ENCODE measurements around the gene NFKBIA. TPM values are rescaled to one million over a fixed set of nuclear protein-coding genes. Genes with fewer than 3 reads are reported as not detected.

The NFKBIA gene
- total and polyA plus RNA-seq, 2 of the 8 experiments (the other 6 are each of a cell fraction or from before 2014, with no cell fraction given), result 25.9 to 49.7 TPM

- TF ChIP-seq POU5F1 (IDR thresholded peaks at IDR 0.05; ENCODE audit: low read depth, low read length) (no peak), BCL11A (IDR thresholded peaks at IDR 0.05; ENCODE audit: low read depth in 2 of 2, low read length in 2 of 2) (no peak), KDM4A (IDR thresholded peaks at IDR 0.05; ENCODE audit: low read depth, low read length, severe bottlenecking) (no peak), CREB1 (IDR thresholded peaks at IDR 0.05) (no peak), TEAD4 (IDR thresholded peaks at IDR 0.05; ENCODE audit: low read depth, low read length) (no peak), SIRT6 (IDR thresholded peaks at IDR 0.05; ENCODE audit: low read length) (no peak), ATF2 (IDR thresholded peaks at IDR 0.05; ENCODE audit: low read length) (no peak), POLR2AphosphoS5 (IDR thresholded peaks at IDR 0.05; ENCODE audit: low read depth, low read length) (no peak)
- no peaks in the 10 kb centered on the region for H3K79me1 ChIP-seq (ENCODE audit: low read depth, low read length)
- no peaks in the 10 kb centered on the region for H3K9me3 ChIP-seq (ENCODE audit: insufficient read depth in 2 of 2, low read depth in 1 of 2, low read length in 1 of 2)
- H3K27me3 ChIP-seq (replicated peaks in 1 of 4; ENCODE audit: control insufficient read depth in 3 of 4, extremely low read depth in 1 of 4, insufficient read depth in 3 of 4, low read length in 3 of 4), result no peaks in the 10 kb centered on the region
- no peak overlapping the region for H3K4me2 ChIP-seq (ENCODE audit: insufficient read depth in 1 of 2, low read depth in 2 of 2, low read length in 2 of 2)
- H3K4ac ChIP-seq (replicated peaks; ENCODE audit: insufficient read length, low read depth, low read length), result no peak overlapping the region
- no peak overlapping the region for H2AFZ ChIP-seq (ENCODE audit: low read length)
- H3K14ac ChIP-seq (ENCODE audit: insufficient read length), result no peak overlapping the region
- H2BK120ac ChIP-seq (replicated peaks; ENCODE audit: low read depth, low read length), result no peak overlapping the region
- ChIA-PET POLR2A (ENCODE audit: partially characterized antibody) (interaction anchor here (6.7 kb wide), 1 partner anchor 14 kb away, joined by 34 read pairs; the partner anchor contains the start of gene NFKBIA), CTCF (ENCODE audit: partially characterized antibody) (interaction anchor here (1.0 to 14.2 kb wide), 2 partner anchors 193 to 275 kb away, joined by 4 to 198 read pairs; no protein-coding TSS in a partner anchor)
- no peak overlapping the region for H3K27ac ChIP-seq (ENCODE audit: low read depth, low read length)
- H3K23me2 ChIP-seq (ENCODE audit: low read depth, low read length), result no peaks in the 10 kb centered on the region
- no peak overlapping the region for H2BK15ac ChIP-seq (ENCODE audit: low read length)
- H3K18ac ChIP-seq (ENCODE audit: extremely low read depth, low read length), result no peak overlapping the region
- no peaks in the 10 kb centered on the region for H3K79me2 ChIP-seq (ENCODE audit: control insufficient read depth in 1 of 2, insufficient read depth in 2 of 2, low read length in 2 of 2)
- H3K4me1 ChIP-seq (replicated peaks in 1 of 4; ENCODE audit: control insufficient read depth in 3 of 4, insufficient read depth in 4 of 4, low read length in 3 of 4), result peaks cover 0 to 7% (median 2%) of the 10 kb centered on the region in 4 experiments; a peak in 5 of 7 replicates
- H4K5ac ChIP-seq (ENCODE audit: insufficient read length, low read depth, low read length), result no peak overlapping the region
- H4K20me1 ChIP-seq (replicated peaks in 1 of 2; ENCODE audit: control insufficient read depth in 1 of 2, insufficient read depth in 2 of 2, low read length in 2 of 2), result no peaks in the 10 kb centered on the region
- H2AK5ac ChIP-seq (ENCODE audit: low read depth, low read length), result no peak overlapping the region
- no peak overlapping the region for H4K8ac ChIP-seq (ENCODE audit: extremely low read depth, insufficient read depth, low read length)
- H2BK5ac ChIP-seq (ENCODE audit: low read depth, low read length), result no peak overlapping the region
- DNase-seq (ENCODE audit: low read depth in 1 of 2, low spot score in 2 of 2), result no peak
- H4K91ac ChIP-seq (replicated peaks; ENCODE audit: insufficient read length, low read length), result no peak overlapping the region
- no peak overlapping the region for H3K9ac ChIP-seq (replicated peaks in 1 of 4; ENCODE audit: extremely low read depth in 1 of 4, low read depth in 3 of 4, low read length in 3 of 4)
- FAIRE-seq, result no peak
- no peak overlapping the region for H2BK12ac ChIP-seq (ENCODE audit: low read depth, low read length)
- H3K36me3 ChIP-seq (ENCODE audit: control insufficient read depth in 2 of 4, insufficient read depth in 4 of 4, low read length in 3 of 4), result no peaks in the 10 kb centered on the region
- WGBS, 2 experiments (ENCODE audit: extremely low coverage in 1 of 2, insufficient coverage in 1 of 2, insufficient read length in 1 of 2, insufficient replicate concordance in 2 of 2, low coverage in 1 of 2, low lambda C conversion rate in 2 of 2, missing lambda C conversion rate in 1 of 2), result 89% methylated on average over 2 of the region's 2 CpGs; no CpG with 5 or more reads in 1 of the 2 experiments
- H3K56ac ChIP-seq (replicated peaks; ENCODE audit: insufficient read length, low read depth, low read length), result no peak overlapping the region
- H2BK20ac ChIP-seq (ENCODE audit: low read length), result no peak overlapping the region
- no peak overlapping the region for H3K23ac ChIP-seq (ENCODE audit: insufficient read length)
- H3K4me3 ChIP-seq (ENCODE audit: extremely low read depth in 1 of 4, insufficient read depth in 2 of 4, low read depth in 3 of 4, low read length in 4 of 4), result no peak overlapping the region
These were observed 13.5 kb upstream of the NFKBIA start for GRCh38 chr14:35418093-35418492.

Data from H1 (cell line).